ENCODE data around the gene DPP6. TPM values are rescaled to one million over a fixed set of nuclear protein-coding genes. Genes with fewer than 3 reads are reported as not detected.

Gene DPP6
- total and polyA plus RNA-seq, 2 experiments from 2014 or later, result 0.21 TPM; not detected in 1

DNA sequence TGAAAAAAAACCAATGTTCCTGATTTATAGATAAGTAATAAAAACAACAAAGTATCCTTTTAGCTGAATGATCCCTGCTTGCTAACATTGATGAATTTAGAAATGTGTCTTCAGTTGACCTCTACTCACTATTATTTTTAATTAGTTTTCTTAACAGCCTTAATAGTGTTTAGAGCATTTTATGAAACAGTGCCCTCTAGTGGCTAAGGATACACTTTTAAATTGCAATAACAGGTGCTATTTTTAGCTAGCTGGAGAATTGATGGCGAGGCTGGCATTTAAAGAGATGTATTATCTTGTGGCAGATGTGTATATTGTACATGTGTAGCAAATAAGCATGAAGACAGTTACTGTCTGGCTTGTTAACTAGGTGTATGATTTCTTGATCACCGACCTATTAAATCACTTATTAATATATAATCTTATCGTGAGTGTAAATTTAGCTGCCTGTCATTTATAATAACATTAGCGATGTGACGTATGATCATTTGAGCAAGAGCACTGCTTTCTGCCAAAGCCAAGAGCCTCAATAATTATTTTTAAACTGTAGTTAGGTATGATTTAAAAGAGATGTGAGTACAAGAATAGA is 451.9 kb downstream of the DPP6 start:
- Histone ChIP-seq H3K36me3 (no peaks in the 10 kb centered on the region), H3K9me3 (ENCODE audit: low read depth) (no peaks in the 10 kb centered on the region), H3K27me3 (no peaks in the 10 kb centered on the region), H3K4me1 (ENCODE audit: low read depth) (no peaks in the 10 kb centered on the region), H3K27ac (no peak overlapping the region), H3K4me3 (no peak overlapping the region)
- TF ChIP-seq, protein P1, sequence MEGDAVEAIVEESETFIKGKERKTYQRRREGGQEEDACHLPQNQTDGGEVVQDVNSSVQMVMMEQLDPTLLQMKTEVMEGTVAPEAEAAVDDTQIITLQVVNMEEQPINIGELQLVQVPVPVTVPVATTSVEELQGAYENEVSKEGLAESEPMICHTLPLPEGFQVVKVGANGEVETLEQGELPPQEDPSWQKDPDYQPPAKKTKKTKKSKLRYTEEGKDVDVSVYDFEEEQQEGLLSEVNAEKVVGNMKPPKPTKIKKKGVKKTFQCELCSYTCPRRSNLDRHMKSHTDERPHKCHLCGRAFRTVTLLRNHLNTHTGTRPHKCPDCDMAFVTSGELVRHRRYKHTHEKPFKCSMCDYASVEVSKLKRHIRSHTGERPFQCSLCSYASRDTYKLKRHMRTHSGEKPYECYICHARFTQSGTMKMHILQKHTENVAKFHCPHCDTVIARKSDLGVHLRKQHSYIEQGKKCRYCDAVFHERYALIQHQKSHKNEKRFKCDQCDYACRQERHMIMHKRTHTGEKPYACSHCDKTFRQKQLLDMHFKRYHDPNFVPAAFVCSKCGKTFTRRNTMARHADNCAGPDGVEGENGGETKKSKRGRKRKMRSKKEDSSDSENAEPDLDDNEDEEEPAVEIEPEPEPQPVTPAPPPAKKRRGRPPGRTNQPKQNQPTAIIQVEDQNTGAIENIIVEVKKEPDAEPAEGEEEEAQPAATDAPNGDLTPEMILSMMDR (IDR thresholded peaks at IDR 0.05; ENCODE audit: low read depth, low read length), result peak; percentile 35
- DNase-seq (ENCODE audit: low read depth in 1 of 2, low spot score in 1 of 2), result peak; percentile 29 to 81

DNA sequence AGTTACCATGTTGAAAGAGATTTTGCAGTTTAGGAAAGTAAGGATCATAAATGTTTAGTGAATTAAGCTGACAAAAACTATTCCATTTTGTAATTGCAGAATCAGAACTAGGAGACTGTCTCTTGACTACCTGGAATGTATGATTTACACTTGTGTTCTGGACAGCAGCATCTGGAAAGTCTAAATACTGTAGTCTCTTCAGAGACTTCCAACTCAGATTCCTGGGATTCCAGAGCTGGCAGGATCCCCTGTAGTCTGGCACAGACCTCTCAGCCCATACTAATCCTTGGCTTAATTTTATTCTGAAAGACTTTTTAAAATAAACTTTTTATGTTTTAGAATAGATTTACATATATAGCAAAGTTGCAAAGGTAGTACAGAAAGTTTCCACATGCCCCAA is 452.7 kb downstream of the DPP6 start:
- H3K9me3 ChIP-seq (ENCODE audit: low read depth), result no peaks in the 10 kb centered on the region
- no peaks in the 10 kb centered on the region for H3K4me1 ChIP-seq (ENCODE audit: low read depth)
- peak in 1 of 2 donors; percentile 27 for DNase-seq (ENCODE audit: low read depth in 1 of 2, low spot score in 1 of 2)
- H3K4me3 ChIP-seq, result no peak overlapping the region
- no peak overlapping the region for H3K27ac ChIP-seq
- TF ChIP-seq, protein P1 (IDR thresholded peaks at IDR 0.05; ENCODE audit: low read depth, low read length), result no peak
- no peaks in the 10 kb centered on the region for H3K36me3 ChIP-seq
- no peaks in the 10 kb centered on the region for H3K27me3 ChIP-seq

DNA sequence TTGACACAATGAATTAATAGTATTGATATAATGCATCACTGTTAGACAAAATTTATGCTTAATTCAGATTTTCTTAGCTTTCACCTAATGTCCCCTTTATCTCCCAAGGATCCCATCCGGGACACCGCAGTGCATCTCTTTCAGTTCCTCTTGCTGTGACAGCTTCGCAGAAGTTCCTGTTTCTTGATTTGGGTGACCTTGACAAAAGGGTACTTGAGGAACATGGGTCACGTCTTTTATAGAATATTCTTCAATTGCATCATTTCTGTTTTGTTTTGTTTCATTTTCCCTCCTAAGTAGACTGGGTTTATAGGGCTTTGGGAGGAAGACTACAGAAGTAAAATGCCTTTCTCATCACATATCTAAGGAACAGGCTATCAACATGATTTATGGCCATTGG is 453.2 kb downstream of the DPP6 start:
- TF ChIP-seq, protein P1 (IDR thresholded peaks at IDR 0.05; ENCODE audit: low read depth, low read length), result no peak

GRCh38 chr7:154509192-154509591 is 457.0 kb downstream of the DPP6 start:
- H3K4me1 ChIP-seq (ENCODE audit: low read depth), result no peaks in the 10 kb centered on the region
- no peak for DNase-seq (ENCODE audit: low read depth in 1 of 2, low spot score in 1 of 2)

More for the DNA sequence above, 453.2 kb downstream of the DPP6 start:
- no peak for DNase-seq (ENCODE audit: low read depth in 1 of 2, low spot score in 1 of 2)
- no peaks in the 10 kb centered on the region for H3K36me3 ChIP-seq
- H3K4me1 ChIP-seq (ENCODE audit: low read depth), result no peaks in the 10 kb centered on the region
- no peaks in the 10 kb centered on the region for H3K9me3 ChIP-seq (ENCODE audit: low read depth)
- no peak overlapping the region for H3K4me3 ChIP-seq
- H3K27me3 ChIP-seq, result no peaks in the 10 kb centered on the region
- H3K27ac ChIP-seq, result no peak overlapping the region

DNA sequence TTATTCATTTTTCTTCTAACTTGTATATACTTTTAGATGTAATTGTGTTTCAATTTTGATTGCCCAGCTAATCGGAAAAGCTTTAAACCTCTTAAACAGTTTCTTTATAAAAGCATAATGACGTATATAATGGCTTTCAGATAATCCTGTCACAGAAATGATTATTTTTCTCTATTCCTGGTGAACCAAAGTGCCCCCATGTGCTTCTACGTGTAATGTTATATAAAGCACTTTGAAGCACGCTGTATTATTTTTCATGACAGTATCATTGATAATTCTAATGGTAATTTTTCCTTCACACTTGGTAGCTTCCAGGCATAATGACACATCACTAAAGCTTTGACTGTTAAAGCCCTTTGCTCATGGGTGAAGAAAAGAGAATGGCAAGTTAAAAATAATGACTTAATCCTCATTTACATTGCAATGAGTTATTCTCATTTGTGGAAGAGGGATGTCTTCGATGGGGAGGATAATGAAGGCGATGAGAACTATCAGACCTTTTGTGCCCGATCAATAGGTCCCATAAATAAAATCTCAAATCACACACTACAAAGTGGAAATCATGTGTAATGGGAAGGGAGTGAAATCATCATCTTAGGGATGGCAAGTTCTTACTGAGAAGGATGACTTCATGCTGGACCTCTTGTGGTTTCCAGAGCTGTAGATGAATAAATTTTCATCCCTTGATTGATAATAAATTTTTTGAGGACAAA is 460.1 kb downstream of the DPP6 start:
- no peaks in the 10 kb centered on the region for H3K36me3 ChIP-seq
- DNase-seq (ENCODE audit: low read depth in 1 of 2, low spot score in 1 of 2), result no peak
- H3K4me1 ChIP-seq (ENCODE audit: low read depth), result no peaks in the 10 kb centered on the region
- H3K4me3 ChIP-seq, result no peak overlapping the region
- H3K9me3 ChIP-seq (ENCODE audit: low read depth), result no peaks in the 10 kb centered on the region
- no peaks in the 10 kb centered on the region for H3K27me3 ChIP-seq
- H3K27ac ChIP-seq, result no peak overlapping the region
- TF ChIP-seq, protein P1 (IDR thresholded peaks at IDR 0.05; ENCODE audit: low read depth, low read length), result no peak

More at GRCh38 chr7:154509192-154509591, 457.0 kb downstream of the DPP6 start:
- H3K4me3 ChIP-seq, result no peak overlapping the region
- TF ChIP-seq, protein P1 (IDR thresholded peaks at IDR 0.05; ENCODE audit: low read depth, low read length), result no peak
- H3K36me3 ChIP-seq, result no peaks in the 10 kb centered on the region
- H3K27me3 ChIP-seq, result no peaks in the 10 kb centered on the region
- H3K9me3 ChIP-seq (ENCODE audit: low read depth), result no peaks in the 10 kb centered on the region
- no peak overlapping the region for H3K27ac ChIP-seq

Data from cardiac muscle cell (in vitro differentiated cells and primary cell).